Activated T-helper 2 cell treated with anti-CD3 and anti-CD28 coated beads, Interferon-gamma antibody, Interleukin-2, Interleukin-4, amounts not matched to agents 10 μg/mL and 5 μg/mL and 100 μg/mL, durations not matched to agents 14 hours and 24 hours and 36 hours (primary cell): ENCODE measurements around the gene KLHL18. TPM values are rescaled to one million over a fixed set of nuclear protein-coding genes. Genes with fewer than 3 reads are reported as not detected.
A peak's percentile ranks its signal among the peaks of the same experiment; 100 is the strongest.
"Not testable (repeated sequence)": the region's sequence is repeated elsewhere in the genome, so short reads cannot be mapped to it uniquely, and the experiment has no call there.

Experiments used
- DNase-seq: peaks from one replicate; pipeline ENCODE4 v3.0.0; 2021; ENCODE audit warnings: low spot score
- H3K27ac Mint-ChIP-seq: one replicate; pipeline ENCODE4 v1.8.0; 2021; ENCODE audit warnings: mixed read lengths
- H3K27me3 Mint-ChIP-seq: one replicate; pipeline ENCODE4 v1.8.0; 2021; ENCODE audit warnings: low read depth, mixed read lengths
- H3K36me3 Mint-ChIP-seq: one replicate; pipeline ENCODE4 v1.8.0; 2021; ENCODE audit warnings: low read depth, mixed read lengths
- H3K4me1 Mint-ChIP-seq: one replicate; pipeline ENCODE4 v1.8.0; 2021; ENCODE audit warnings: low read depth, mixed read lengths
- H3K4me3 Mint-ChIP-seq: one replicate; pipeline ENCODE4 v1.8.0; 2021; ENCODE audit warnings: low read depth, mild to moderate bottlenecking, moderate library complexity, mixed read lengths
- H3K9me3 Mint-ChIP-seq: one replicate; pipeline ENCODE4 v1.8.0; 2021; ENCODE audit warnings: mixed read lengths
- intact Hi-C: fragments of 100-400 bp; cut with micrococcal nuclease; formaldehyde crosslinking; loops from one replicate; pipeline ENCODE4 v1.15.1; 2023
- total RNA-seq: library from RNA; stranded (reverse); gene quantifications from 2 replicates; pipeline ENCODE4 v1.2.3, GENCODE V29; 2022

KLHL18 gene
- total RNA-seq, 1 donor from 2014 or later = 35.7 TPM

- intact Hi-C loops = no loop called here
- Mint-ChIP-seq H3K36me3 (peaks cover 40% of the 10 kb centered on the region), H3K4me1 (no peaks in the 10 kb centered on the region), H3K27ac (no peak overlapping the region), H3K27me3 (no peaks in the 10 kb centered on the region), H3K4me3 (no peak overlapping the region), H3K9me3 (no peaks in the 10 kb centered on the region)
- DNase-seq = no peak
Observed at GRCh38 chr3:47339951-47340350, 57.2 kb downstream of the KLHL18 start.

GRCh38 chr3:47340866-47341265, 58.1 kb downstream of the KLHL18 start:
- Mint-ChIP-seq H3K9me3 (no peaks in the 10 kb centered on the region), H3K36me3 (peaks cover 45% of the 10 kb centered on the region), H3K27me3 (no peaks in the 10 kb centered on the region), H3K4me3 (no peak overlapping the region), H3K4me1 (no peaks in the 10 kb centered on the region), H3K27ac (no peak overlapping the region)
- DNase-seq = no peak
- intact Hi-C loops = no loop called here

- H3K36me3 Mint-ChIP-seq = peaks cover 41% of the 10 kb centered on the region
- H3K9me3 Mint-ChIP-seq = no peaks in the 10 kb centered on the region
- no peak overlapping the region for H3K27ac Mint-ChIP-seq
- DNase-seq = no peak
- intact Hi-C loops = no loop called here
- no peaks in the 10 kb centered on the region for H3K27me3 Mint-ChIP-seq
- H3K4me3 Mint-ChIP-seq = no peak overlapping the region
- no peaks in the 10 kb centered on the region for H3K4me1 Mint-ChIP-seq
Observed at GRCh38 chr3:47342151-47342550, 59.4 kb downstream of the KLHL18 start.

GRCh38 chr3:47342812-47343211, 60.1 kb downstream of the KLHL18 start:
- Mint-ChIP-seq H3K9me3 (no peaks in the 10 kb centered on the region), H3K4me3 (no peak overlapping the region), H3K4me1 (no peaks in the 10 kb centered on the region), H3K27ac (no peak overlapping the region), H3K36me3 (peaks cover 35% of the 10 kb centered on the region), H3K27me3 (no peaks in the 10 kb centered on the region)
- intact Hi-C loops = no loop called here
- no peak for DNase-seq

- no peak overlapping the region for H3K27ac Mint-ChIP-seq
- H3K27me3 Mint-ChIP-seq = no peaks in the 10 kb centered on the region
- intact Hi-C loops = no loop called here
- peaks cover 29% of the 10 kb centered on the region for H3K36me3 Mint-ChIP-seq
- no peak for DNase-seq
- no peaks in the 10 kb centered on the region for H3K4me1 Mint-ChIP-seq
- no peaks in the 10 kb centered on the region for H3K9me3 Mint-ChIP-seq
- no peak overlapping the region for H3K4me3 Mint-ChIP-seq
Observed at GRCh38 chr3:47343471-47343971, 60.8 kb downstream of the KLHL18 start.

GRCh38 chr3:47344971-47345370, 62.2 kb downstream of the KLHL18 start:
- intact Hi-C loops = no loop called here
- no peak overlapping the region for H3K27ac Mint-ChIP-seq
- H3K4me1 Mint-ChIP-seq = no peaks in the 10 kb centered on the region
- no peak overlapping the region for H3K4me3 Mint-ChIP-seq
- H3K27me3 Mint-ChIP-seq = no peaks in the 10 kb centered on the region
- H3K9me3 Mint-ChIP-seq = no peaks in the 10 kb centered on the region
- peaks cover 16% of the 10 kb centered on the region for H3K36me3 Mint-ChIP-seq
- no peak for DNase-seq

GRCh38 chr3:47347217-47347801, 64.6 kb downstream of the KLHL18 start:
- H3K9me3 Mint-ChIP-seq = no peaks in the 10 kb centered on the region
- DNase-seq = no peak
- H3K27me3 Mint-ChIP-seq = peaks cover 4% of the 10 kb centered on the region
- no peaks in the 10 kb centered on the region for H3K4me1 Mint-ChIP-seq
- no peak overlapping the region for H3K4me3 Mint-ChIP-seq
- H3K36me3 Mint-ChIP-seq = peaks cover 14% of the 10 kb centered on the region
- no peak overlapping the region for H3K27ac Mint-ChIP-seq
- intact Hi-C loops = no loop called here

- H3K27me3 Mint-ChIP-seq = peaks cover 4% of the 10 kb centered on the region
- H3K36me3 Mint-ChIP-seq = peaks cover 14% of the 10 kb centered on the region
- DNase-seq = no peak
- no peaks in the 10 kb centered on the region for H3K4me1 Mint-ChIP-seq
- no peak overlapping the region for H3K27ac Mint-ChIP-seq
- H3K9me3 Mint-ChIP-seq = no peaks in the 10 kb centered on the region
- intact Hi-C loops = no loop called here
- no peak overlapping the region for H3K4me3 Mint-ChIP-seq
Observed at GRCh38 chr3:47348411-47349154, 65.8 kb downstream of the KLHL18 start.

GRCh38 chr3:47355010-47355409, 72.3 kb downstream of the KLHL18 start:
- no peak overlapping the region for H3K27ac Mint-ChIP-seq
- no peak overlapping the region for H3K4me3 Mint-ChIP-seq
- DNase-seq = no peak
- H3K9me3 Mint-ChIP-seq = peaks cover 14% of the 10 kb centered on the region
- intact Hi-C loops = no loop called here
- peaks cover under 1% of the 10 kb centered on the region for H3K36me3 Mint-ChIP-seq
- H3K27me3 Mint-ChIP-seq = peaks cover 4% of the 10 kb centered on the region
- H3K4me1 Mint-ChIP-seq = no peaks in the 10 kb centered on the region

- Mint-ChIP-seq H3K27me3 (no peaks in the 10 kb centered on the region), H3K27ac (no peak overlapping the region), H3K9me3 (peaks cover 19% of the 10 kb centered on the region), H3K36me3 (peaks cover 5% of the 10 kb centered on the region), H3K4me1 (peaks cover 3% of the 10 kb centered on the region), H3K4me3 (no peak overlapping the region)
- DNase-seq = no peak
- intact Hi-C loops = no loop called here
Observed at GRCh38 chr3:47356201-47356600, 73.5 kb downstream of the KLHL18 start.

GRCh38 chr3:47359323-47359722, 76.6 kb downstream of the KLHL18 start:
- DNase-seq = no peak
- intact Hi-C loops = no loop called here
- Mint-ChIP-seq H3K4me3 (no peak overlapping the region), H3K27me3 (no peaks in the 10 kb centered on the region), H3K4me1 (peaks cover 14% of the 10 kb centered on the region), H3K36me3 (peaks cover 8% of the 10 kb centered on the region), H3K9me3 (peaks cover 26% of the 10 kb centered on the region), H3K27ac (no peak overlapping the region)

GRCh38 chr3:47360110-47360517, 77.4 kb downstream of the KLHL18 start:
- H3K9me3 Mint-ChIP-seq = peaks cover 26% of the 10 kb centered on the region
- H3K27ac Mint-ChIP-seq, DNase-seq, H3K4me3 Mint-ChIP-seq, H3K36me3 Mint-ChIP-seq, intact Hi-C loops, H3K27me3 Mint-ChIP-seq: not testable (repeated sequence)
- H3K4me1 Mint-ChIP-seq = peaks cover 14% of the 10 kb centered on the region

GRCh38 chr3:47362701-47363100, 80.0 kb downstream of the KLHL18 start:
- DNase-seq = no peak
- intact Hi-C loops = no loop called here
- Mint-ChIP-seq H3K4me3 (no peak overlapping the region), H3K4me1 (peaks cover 14% of the 10 kb centered on the region), H3K27ac (peak overlapping the region; percentile 2), H3K36me3 (peaks cover 8% of the 10 kb centered on the region), H3K27me3 (no peaks in the 10 kb centered on the region), H3K9me3 (peaks cover 26% of the 10 kb centered on the region)
